DMS79 treated with DMSO at 0.1 percent for 48 hours (cell line): ENCODE data around the gene VIPR1.

Experiments used
- DNase-seq: peaks from one replicate; lab custom pipeline; 2025; lab: John Stamatoyannopoulos, UW

VIPR1 gene

GRCh38 chr3:42493798-42494151 lies 8.7 kb upstream of the VIPR1 start:
- no peak for DNase-seq

GRCh38 chr3:42495393-42495792 lies 7.0 kb upstream of the VIPR1 start:
- DNase-seq: no peak

GRCh38 chr3:42497009-42497731 lies 5.3 kb upstream of the VIPR1 start:
- DNase-seq: no peak

GRCh38 chr3:42498034-42498433 lies 4.4 kb upstream of the VIPR1 start:
- no peak for DNase-seq

- no peak for DNase-seq
These were observed 3.5 kb upstream of the VIPR1 start for GRCh38 chr3:42498791-42499477.

GRCh38 chr3:42499478-42499871 lies 3.0 kb upstream of the VIPR1 start:
- DNase-seq: no peak

- no peak for DNase-seq
These were observed 2.4 kb upstream of the VIPR1 start for GRCh38 chr3:42500091-42500490.

- DNase-seq: no peak
These were observed 1.5 kb upstream of the VIPR1 start for GRCh38 chr3:42500909-42501308.

GRCh38 chr3:42501321-42501680 lies 1.1 kb upstream of the VIPR1 start:
- DNase-seq: no peak

GRCh38 chr3:42501681-42502428 lies 588 bp upstream of the VIPR1 start:
- no peak for DNase-seq

GRCh38 chr3:42503251-42503924 lies 945 bp downstream of the VIPR1 start:
- DNase-seq: no peak

GRCh38 chr3:42503957-42504333 lies 1.5 kb downstream of the VIPR1 start:
- no peak for DNase-seq

- no peak for DNase-seq
These were observed 2.1 kb downstream of the VIPR1 start for GRCh38 chr3:42504334-42505127.

- DNase-seq: no peak
These were observed 2.8 kb downstream of the VIPR1 start for GRCh38 chr3:42505128-42505848.

GRCh38 chr3:42505849-42506410 lies 3.5 kb downstream of the VIPR1 start:
- DNase-seq: no peak

- DNase-seq: no peak
These were observed 4.8 kb downstream of the VIPR1 start for GRCh38 chr3:42507252-42507651.

GRCh38 chr3:42507761-42508335 lies 5.4 kb downstream of the VIPR1 start:
- no peak for DNase-seq

GRCh38 chr3:42508562-42508961 lies 6.1 kb downstream of the VIPR1 start:
- no peak for DNase-seq

GRCh38 chr3:42509111-42509510 lies 6.7 kb downstream of the VIPR1 start:
- no peak for DNase-seq

GRCh38 chr3:42510325-42510724 lies 7.9 kb downstream of the VIPR1 start:
- DNase-seq: no peak

- no peak for DNase-seq
These were observed 8.8 kb downstream of the VIPR1 start for GRCh38 chr3:42511201-42511600.
